ENCODE results near the gene RPS27A. TPM values are rescaled to one million over a fixed set of nuclear protein-coding genes. Genes with fewer than 3 reads are reported as not detected.

Gene RPS27A
- total and polyA plus RNA-seq, 9 of the 15 experiments (the other 6 are each of a cell fraction or from before 2014, with no cell fraction given), result 1,383 to 3,282 (median 2,242) TPM

DNA sequence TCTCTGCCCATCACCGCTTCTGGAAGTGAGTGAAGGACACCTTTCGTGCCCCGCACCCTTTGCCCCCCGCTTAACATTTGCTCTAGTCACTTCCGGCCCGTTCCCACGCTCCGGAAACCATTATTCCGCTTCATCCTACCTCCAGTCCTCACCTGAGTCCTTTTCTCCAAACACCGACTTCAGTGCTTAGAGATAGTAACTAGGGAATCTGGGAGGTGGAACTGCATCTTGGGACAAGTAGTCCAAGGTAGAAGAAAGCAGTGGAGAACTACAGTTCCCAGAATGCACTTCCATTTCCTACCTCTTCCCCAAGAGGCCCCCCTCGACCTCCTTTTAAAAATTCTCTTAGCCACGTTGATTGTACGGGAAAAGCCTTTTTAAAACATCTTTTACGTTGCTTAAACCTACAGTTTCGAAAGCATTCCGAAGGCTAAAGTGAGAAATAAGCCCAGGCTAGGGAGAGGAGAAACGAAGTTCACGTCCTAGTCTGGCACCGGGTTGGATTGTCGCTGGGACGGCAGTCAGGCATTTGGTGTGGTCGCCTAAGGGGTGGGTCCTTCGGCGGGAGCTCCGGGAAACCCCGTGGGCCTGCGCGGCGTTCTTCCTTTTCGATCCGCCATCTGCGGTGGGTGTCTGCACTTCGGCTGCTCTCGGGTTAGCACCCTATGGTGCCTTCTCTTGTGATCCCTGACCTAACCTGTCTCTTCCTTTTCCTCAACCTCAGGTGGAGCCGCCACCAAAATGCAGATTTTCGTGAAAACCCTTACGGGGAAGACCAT lies at the start of gene RPS27A, which contains the start of gene CLHC1 (continued):
- TF ChIP-seq EP400 (IDR thresholded peaks at IDR 0.05), result peak; percentile 94
- peak; percentile 75 for TF ChIP-seq MXI1 (IDR thresholded peaks at IDR 0.05; ENCODE audit: low read depth, low read length)
- no peak for TF ChIP-seq ZNF41 (CRISPR knock-in tag; conservative IDR thresholded peaks at IDR 0.05)
- TF ChIP-seq SP2 (IDR thresholded peaks at IDR 0.05; ENCODE audit: extremely low read depth, low read depth, low read length, poor library complexity, severe bottlenecking), result no peak
- no peak; the same call in none of the 2 replicates for TF ChIP-seq FOXJ2 (tag; IDR thresholded peaks at IDR 0.05)
- no peak for TF ChIP-seq ZFP30 (CRISPR knock-in tag; IDR thresholded peaks at IDR 0.05; ENCODE audit: borderline replicate concordance)
- TF ChIP-seq, protein P1, sequence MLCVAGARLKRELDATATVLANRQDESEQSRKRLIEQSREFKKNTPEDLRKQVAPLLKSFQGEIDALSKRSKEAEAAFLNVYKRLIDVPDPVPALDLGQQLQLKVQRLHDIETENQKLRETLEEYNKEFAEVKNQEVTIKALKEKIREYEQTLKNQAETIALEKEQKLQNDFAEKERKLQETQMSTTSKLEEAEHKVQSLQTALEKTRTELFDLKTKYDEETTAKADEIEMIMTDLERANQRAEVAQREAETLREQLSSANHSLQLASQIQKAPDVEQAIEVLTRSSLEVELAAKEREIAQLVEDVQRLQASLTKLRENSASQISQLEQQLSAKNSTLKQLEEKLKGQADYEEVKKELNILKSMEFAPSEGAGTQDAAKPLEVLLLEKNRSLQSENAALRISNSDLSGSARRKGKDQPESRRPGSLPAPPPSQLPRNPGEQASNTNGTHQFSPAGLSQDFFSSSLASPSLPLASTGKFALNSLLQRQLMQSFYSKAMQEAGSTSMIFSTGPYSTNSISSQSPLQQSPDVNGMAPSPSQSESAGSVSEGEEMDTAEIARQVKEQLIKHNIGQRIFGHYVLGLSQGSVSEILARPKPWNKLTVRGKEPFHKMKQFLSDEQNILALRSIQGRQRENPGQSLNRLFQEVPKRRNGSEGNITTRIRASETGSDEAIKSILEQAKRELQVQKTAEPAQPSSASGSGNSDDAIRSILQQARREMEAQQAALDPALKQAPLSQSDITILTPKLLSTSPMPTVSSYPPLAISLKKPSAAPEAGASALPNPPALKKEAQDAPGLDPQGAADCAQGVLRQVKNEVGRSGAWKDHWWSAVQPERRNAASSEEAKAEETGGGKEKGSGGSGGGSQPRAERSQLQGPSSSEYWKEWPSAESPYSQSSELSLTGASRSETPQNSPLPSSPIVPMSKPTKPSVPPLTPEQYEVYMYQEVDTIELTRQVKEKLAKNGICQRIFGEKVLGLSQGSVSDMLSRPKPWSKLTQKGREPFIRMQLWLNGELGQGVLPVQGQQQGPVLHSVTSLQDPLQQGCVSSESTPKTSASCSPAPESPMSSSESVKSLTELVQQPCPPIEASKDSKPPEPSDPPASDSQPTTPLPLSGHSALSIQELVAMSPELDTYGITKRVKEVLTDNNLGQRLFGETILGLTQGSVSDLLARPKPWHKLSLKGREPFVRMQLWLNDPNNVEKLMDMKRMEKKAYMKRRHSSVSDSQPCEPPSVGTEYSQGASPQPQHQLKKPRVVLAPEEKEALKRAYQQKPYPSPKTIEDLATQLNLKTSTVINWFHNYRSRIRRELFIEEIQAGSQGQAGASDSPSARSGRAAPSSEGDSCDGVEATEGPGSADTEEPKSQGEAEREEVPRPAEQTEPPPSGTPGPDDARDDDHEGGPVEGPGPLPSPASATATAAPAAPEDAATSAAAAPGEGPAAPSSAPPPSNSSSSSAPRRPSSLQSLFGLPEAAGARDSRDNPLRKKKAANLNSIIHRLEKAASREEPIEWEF (CRISPR knock-in tag; IDR thresholded peaks at IDR 0.05), result no peak
- TF ChIP-seq, protein P2, sequence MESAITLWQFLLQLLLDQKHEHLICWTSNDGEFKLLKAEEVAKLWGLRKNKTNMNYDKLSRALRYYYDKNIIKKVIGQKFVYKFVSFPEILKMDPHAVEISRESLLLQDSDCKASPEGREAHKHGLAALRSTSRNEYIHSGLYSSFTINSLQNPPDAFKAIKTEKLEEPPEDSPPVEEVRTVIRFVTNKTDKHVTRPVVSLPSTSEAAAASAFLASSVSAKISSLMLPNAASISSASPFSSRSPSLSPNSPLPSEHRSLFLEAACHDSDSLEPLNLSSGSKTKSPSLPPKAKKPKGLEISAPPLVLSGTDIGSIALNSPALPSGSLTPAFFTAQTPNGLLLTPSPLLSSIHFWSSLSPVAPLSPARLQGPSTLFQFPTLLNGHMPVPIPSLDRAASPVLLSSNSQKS (CRISPR knock-in tag; IDR thresholded peaks at IDR 0.05), result no peak
- TF ChIP-seq, protein P3, sequence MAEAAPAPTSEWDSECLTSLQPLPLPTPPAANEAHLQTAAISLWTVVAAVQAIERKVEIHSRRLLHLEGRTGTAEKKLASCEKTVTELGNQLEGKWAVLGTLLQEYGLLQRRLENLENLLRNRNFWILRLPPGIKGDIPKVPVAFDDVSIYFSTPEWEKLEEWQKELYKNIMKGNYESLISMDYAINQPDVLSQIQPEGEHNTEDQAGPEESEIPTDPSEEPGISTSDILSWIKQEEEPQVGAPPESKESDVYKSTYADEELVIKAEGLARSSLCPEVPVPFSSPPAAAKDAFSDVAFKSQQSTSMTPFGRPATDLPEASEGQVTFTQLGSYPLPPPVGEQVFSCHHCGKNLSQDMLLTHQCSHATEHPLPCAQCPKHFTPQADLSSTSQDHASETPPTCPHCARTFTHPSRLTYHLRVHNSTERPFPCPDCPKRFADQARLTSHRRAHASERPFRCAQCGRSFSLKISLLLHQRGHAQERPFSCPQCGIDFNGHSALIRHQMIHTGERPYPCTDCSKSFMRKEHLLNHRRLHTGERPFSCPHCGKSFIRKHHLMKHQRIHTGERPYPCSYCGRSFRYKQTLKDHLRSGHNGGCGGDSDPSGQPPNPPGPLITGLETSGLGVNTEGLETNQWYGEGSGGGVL (CRISPR knock-in tag; IDR thresholded peaks at IDR 0.05), result no peak
- peak; percentile 56; the same call in 1 of the 2 replicates for TF ChIP-seq ETV5 (CRISPR knock-in tag; IDR thresholded peaks at IDR 0.05; ENCODE audit: low read depth)
- no peak for TF ChIP-seq ZKSCAN3 (CRISPR knock-in tag; IDR thresholded peaks at IDR 0.05)
- no peak for TF ChIP-seq SMARCB1 (IDR thresholded peaks at IDR 0.05; ENCODE audit: insufficient read length, low read depth)
- TF ChIP-seq, protein P4, sequence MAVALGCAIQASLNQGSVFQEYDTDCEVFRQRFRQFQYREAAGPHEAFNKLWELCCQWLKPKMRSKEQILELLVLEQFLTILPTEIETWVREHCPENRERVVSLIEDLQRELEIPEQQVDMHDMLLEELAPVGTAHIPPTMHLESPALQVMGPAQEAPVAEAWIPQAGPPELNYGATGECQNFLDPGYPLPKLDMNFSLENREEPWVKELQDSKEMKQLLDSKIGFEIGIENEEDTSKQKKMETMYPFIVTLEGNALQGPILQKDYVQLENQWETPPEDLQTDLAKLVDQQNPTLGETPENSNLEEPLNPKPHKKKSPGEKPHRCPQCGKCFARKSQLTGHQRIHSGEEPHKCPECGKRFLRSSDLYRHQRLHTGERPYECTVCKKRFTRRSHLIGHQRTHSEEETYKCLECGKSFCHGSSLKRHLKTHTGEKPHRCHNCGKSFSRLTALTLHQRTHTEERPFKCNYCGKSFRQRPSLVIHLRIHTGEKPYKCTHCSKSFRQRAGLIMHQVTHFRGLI (CRISPR knock-in tag; IDR thresholded peaks at IDR 0.05), result no peak
- TF ChIP-seq, protein P5, sequence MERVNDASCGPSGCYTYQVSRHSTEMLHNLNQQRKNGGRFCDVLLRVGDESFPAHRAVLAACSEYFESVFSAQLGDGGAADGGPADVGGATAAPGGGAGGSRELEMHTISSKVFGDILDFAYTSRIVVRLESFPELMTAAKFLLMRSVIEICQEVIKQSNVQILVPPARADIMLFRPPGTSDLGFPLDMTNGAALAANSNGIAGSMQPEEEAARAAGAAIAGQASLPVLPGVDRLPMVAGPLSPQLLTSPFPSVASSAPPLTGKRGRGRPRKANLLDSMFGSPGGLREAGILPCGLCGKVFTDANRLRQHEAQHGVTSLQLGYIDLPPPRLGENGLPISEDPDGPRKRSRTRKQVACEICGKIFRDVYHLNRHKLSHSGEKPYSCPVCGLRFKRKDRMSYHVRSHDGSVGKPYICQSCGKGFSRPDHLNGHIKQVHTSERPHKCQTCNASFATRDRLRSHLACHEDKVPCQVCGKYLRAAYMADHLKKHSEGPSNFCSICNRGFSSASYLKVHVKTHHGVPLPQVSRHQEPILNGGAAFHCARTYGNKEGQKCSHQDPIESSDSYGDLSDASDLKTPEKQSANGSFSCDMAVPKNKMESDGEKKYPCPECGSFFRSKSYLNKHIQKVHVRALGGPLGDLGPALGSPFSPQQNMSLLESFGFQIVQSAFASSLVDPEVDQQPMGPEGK (CRISPR knock-in tag; IDR thresholded peaks at IDR 0.05; ENCODE audit: borderline replicate concordance), result no peak
- no peak for TF ChIP-seq ZNF507 (tag; conservative IDR thresholded peaks at IDR 0.05)
